MM.1S (cell line): ENCODE data around the gene TMEM123.

Source experiments
- DNase-seq: peaks from one replicate; pipeline ENCODE4 v3.0.0-alpha.2; 2015
- H2AFZ ChIP-seq: fragments of 300-600 bp; sonication (generic); 2 replicates; pipeline ENCODE4 v1.6.0; 2016; ENCODE audit warnings: antibody characterized with exemption, low read length
- H3F3A ChIP-seq: fragments of 300-600 bp; sonication (generic); 2 replicates; pipeline ENCODE4 v1.6.1; 2016; ENCODE audit warnings: mild to moderate bottlenecking, antibody characterized with exemption, low read length, moderate library complexity, mixed read lengths; ENCODE audit not compliant: insufficient read depth
- H3K27ac ChIP-seq: fragments of 300-600 bp; sonication (generic); 2 replicates; pipeline ENCODE4 v1.5.1; 2016; ENCODE audit warnings: mild to moderate bottlenecking, low read length
- H3K27me3 ChIP-seq: fragments of 300-600 bp; sonication (generic); replicated peaks from 2 replicates; pipeline ENCODE4 v1.6.0; 2016; ENCODE audit warnings: low read length; ENCODE audit not compliant: insufficient read depth
- H3K36me3 ChIP-seq: fragments of 300-600 bp; sonication (generic); replicated peaks from 2 replicates; pipeline ENCODE4 v1.6.1; 2016; ENCODE audit warnings: mild to moderate bottlenecking, low read length, mixed read lengths; ENCODE audit not compliant: insufficient read depth
- H3K4me1 ChIP-seq: fragments of 300-600 bp; sonication (generic); 2 replicates; pipeline ENCODE4 v1.6.1; 2016; ENCODE audit warnings: low read length, mixed read lengths
- H3K4me2 ChIP-seq: fragments of 300-600 bp; sonication (generic); 2 replicates; pipeline ENCODE4 v1.6.0; 2016; ENCODE audit warnings: low read depth, low read length
- H3K4me3 ChIP-seq: fragments of 300-600 bp; sonication (generic); 2 replicates; pipeline ENCODE4 v1.5.1; 2016; ENCODE audit warnings: low read length, mixed read lengths
- H3K79me2 ChIP-seq: fragments of 300-600 bp; sonication (generic); 2 replicates; pipeline ENCODE4 v1.6.1; 2016; ENCODE audit warnings: mixed run types, low read length, mixed read lengths
- H3K9ac ChIP-seq: fragments of 300-600 bp; sonication (generic); 2 replicates; pipeline ENCODE4 v1.6.1; 2016; ENCODE audit warnings: low read length, mixed read lengths
- H3K9me2 ChIP-seq: fragments of 300-600 bp; sonication (generic); replicated peaks from 2 replicates; pipeline ENCODE4 v1.6.1; 2016; ENCODE audit warnings: mild to moderate bottlenecking, low read length, mixed read lengths; ENCODE audit not compliant: insufficient read depth
- H3K9me3 ChIP-seq: fragments of 300-600 bp; sonication (generic); replicated peaks from 2 replicates; pipeline ENCODE4 v1.6.1; 2016; ENCODE audit warnings: mild to moderate bottlenecking, low read length, mixed read lengths; ENCODE audit not compliant: insufficient read depth
- H4K20me1 ChIP-seq: fragments of 300-600 bp; sonication (generic); 2 replicates; pipeline ENCODE4 v1.6.1; 2016; ENCODE audit warnings: mild to moderate bottlenecking, low read length, moderate library complexity, mixed read lengths; ENCODE audit not compliant: insufficient read depth
- CTCF ChIP-seq: fragments of 300-600 bp; sonication (generic); IDR thresholded peaks from 2 replicates; pipeline ENCODE4 v1.5.1; 2016; ENCODE audit warnings: antibody characterized with exemption, low read length, mixed read lengths
- EZH2 ChIP-seq: fragments of 300-600 bp; sonication (generic); optimal IDR thresholded peaks from 2 replicates; pipeline ENCODE3; 2017; ENCODE audit warnings: low read depth, mild to moderate bottlenecking, antibody characterized with exemption, low read length, mixed read lengths
- EZH2phosphoT487 ChIP-seq: fragments of 300-600 bp; sonication (generic); IDR thresholded peaks from 2 replicates; pipeline ENCODE4 v1.6.1; 2018; ENCODE audit warnings: antibody characterized with exemption, low read length

TMEM123 gene

GRCh38 chr11:102494216-102494615, 41.7 kb upstream of the TMEM123 start:
- no peaks in the 10 kb centered on the region for H3K9me2 ChIP-seq
- no peak overlapping the region for H3K4me3 ChIP-seq
- no peak overlapping the region for H3K4me2 ChIP-seq
- H3K27me3 ChIP-seq = no peaks in the 10 kb centered on the region
- no peaks in the 10 kb centered on the region for H3K79me2 ChIP-seq
- no peak for DNase-seq
- no peaks in the 10 kb centered on the region for H3K36me3 ChIP-seq
- TF ChIP-seq EZH2 (no peak), EZH2phosphoT487 (no peak), CTCF (no peak)
- H3F3A ChIP-seq = no peaks in the 10 kb centered on the region
- H3K27ac ChIP-seq = no peak overlapping the region
- no peak overlapping the region for H2AFZ ChIP-seq
- H3K4me1 ChIP-seq = peaks cover 6% of the 10 kb centered on the region
- no peaks in the 10 kb centered on the region for H3K9me3 ChIP-seq
- no peak overlapping the region for H3K9ac ChIP-seq
- no peaks in the 10 kb centered on the region for H4K20me1 ChIP-seq

GRCh38 chr11:102493524-102493923, 41.0 kb upstream of the TMEM123 start:
- no peak overlapping the region for H3K27ac ChIP-seq
- H3K4me3 ChIP-seq = no peak overlapping the region
- TF ChIP-seq EZH2 (no peak), EZH2phosphoT487 (no peak), CTCF (no peak)
- H3K4me2 ChIP-seq = no peak overlapping the region
- DNase-seq = no peak
- no peaks in the 10 kb centered on the region for H4K20me1 ChIP-seq
- H3K9me2 ChIP-seq = no peaks in the 10 kb centered on the region
- no peak overlapping the region for H2AFZ ChIP-seq
- no peak overlapping the region for H3K9ac ChIP-seq
- no peaks in the 10 kb centered on the region for H3K79me2 ChIP-seq
- no peaks in the 10 kb centered on the region for H3F3A ChIP-seq
- H3K4me1 ChIP-seq = peaks cover 13% of the 10 kb centered on the region
- H3K27me3 ChIP-seq = no peaks in the 10 kb centered on the region
- H3K9me3 ChIP-seq = no peaks in the 10 kb centered on the region
- no peaks in the 10 kb centered on the region for H3K36me3 ChIP-seq

- Histone ChIP-seq H3K79me2 (no peaks in the 10 kb centered on the region), H3K27ac (no peak overlapping the region), H4K20me1 (no peaks in the 10 kb centered on the region), H3K27me3 (no peaks in the 10 kb centered on the region), H3K9me2 (no peaks in the 10 kb centered on the region), H3K9ac (no peak overlapping the region), H3K4me2 (no peak overlapping the region), H3F3A (no peaks in the 10 kb centered on the region), H3K4me1 (peaks cover 20% of the 10 kb centered on the region), H3K36me3 (no peaks in the 10 kb centered on the region), H2AFZ (no peak overlapping the region), H3K9me3 (no peaks in the 10 kb centered on the region), H3K4me3 (no peak overlapping the region)
- TF ChIP-seq EZH2phosphoT487 (no peak), CTCF (no peak), EZH2 (no peak)
- no peak for DNase-seq
These were observed 39.4 kb upstream of the TMEM123 start for GRCh38 chr11:102491969-102492368.
